HEK293 (cell line): ENCODE data around the gene KCNJ16.

Experiments used
- CTCF ChIA-PET: fragments of 350-600 bp; formaldehyde crosslinking; extraction: SDS; loops from one replicate; lab custom pipeline; 2021; ENCODE audit warnings: antibody characterized with exemption; lab: Yijun Ruan, JAX
- POLR2A ChIA-PET: fragments of 300-600 bp; formaldehyde crosslinking; extraction: SDS; loops from one replicate; lab custom pipeline; 2020; ENCODE audit warnings: antibody characterized with exemption, inconsistent platforms; lab: Yijun Ruan, JAX
- H3K27ac ChIP-seq: fragments of 200-500 bp; sonication (Bioruptor generic); 2 replicates; pipeline ENCODE4 v1.5.1; 2014; ENCODE audit warnings: low read depth, low read length, control low read depth, inconsistent platforms; ENCODE audit errors: extremely low read depth
- H3K36me3 ChIP-seq, 2 experiments: fragments of 200-500 bp in 1 of 2; sonication (Bioruptor generic) in 1 of 2; 1 replicate in 1 of 2; 2 replicates in 1 of 2; pipeline ENCODE4 v1.5.1; 2014 to 2017; ENCODE audit warnings: inconsistent platforms in 2 of 2, low read length in 2 of 2; ENCODE audit not compliant: control insufficient read depth in 2 of 2, insufficient read depth in 1 of 2
- H3K4me1 ChIP-seq: fragments of 200-500 bp; sonication (Bioruptor generic); 2 replicates; pipeline ENCODE4 v1.5.1; 2014; ENCODE audit warnings: mild to moderate bottlenecking, low read length, inconsistent platforms; ENCODE audit not compliant: control insufficient read depth, insufficient read depth
- H3K4me3 ChIP-seq: 2 replicates; pipeline ENCODE4 v1.5.1; 2011; ENCODE audit warnings: low read depth, mild to moderate bottlenecking, control low read depth, low read length, moderate library complexity
- H3K9me3 ChIP-seq: fragments of 200-500 bp; sonication (Bioruptor generic); 2 replicates; pipeline ENCODE4 v1.5.1; 2014; ENCODE audit warnings: low read depth, low read length, inconsistent platforms; ENCODE audit not compliant: control insufficient read depth, insufficient read depth
- GLI4 ChIP-seq: fragments of 450-650 bp; formaldehyde crosslinking; IDR thresholded peaks from 2 replicates; pipeline ENCODE4 v1.5.1; 2016; ENCODE audit warnings: missing biosample characterization, missing genetic modification characterization
- KLF7 ChIP-seq: fragments of 450-650 bp; formaldehyde crosslinking; IDR thresholded peaks from 2 replicates; pipeline ENCODE4 v1.5.1; 2016; ENCODE audit warnings: missing biosample characterization, missing genetic modification characterization, borderline replicate concordance
- REPIN1 ChIP-seq: fragments of 450-650 bp; formaldehyde crosslinking; IDR thresholded peaks from 2 replicates; pipeline ENCODE4 v1.5.1; 2017; ENCODE audit warnings: missing biosample characterization, missing genetic modification characterization, low read depth
- SCRT2 ChIP-seq: fragments of 450-650 bp; formaldehyde crosslinking; IDR thresholded peaks from 2 replicates; pipeline ENCODE4 v1.5.1; 2016; ENCODE audit warnings: missing biosample characterization, missing genetic modification characterization
- SP7 ChIP-seq: fragments of 450-650 bp; formaldehyde crosslinking; IDR thresholded peaks from 2 replicates; pipeline ENCODE4 v1.5.1; 2016; ENCODE audit warnings: missing biosample characterization, missing genetic modification characterization
- ZNF140 ChIP-seq: fragments of 450-650 bp; formaldehyde crosslinking; IDR thresholded peaks from 2 replicates; pipeline ENCODE4 v1.5.1; 2016; ENCODE audit warnings: missing biosample characterization, missing genetic modification characterization
- ZNF174 ChIP-seq: fragments of 450-650 bp; formaldehyde crosslinking; IDR thresholded peaks from 2 replicates; pipeline ENCODE4 v1.5.0; 2017; ENCODE audit warnings: missing biosample characterization, mild to moderate bottlenecking, missing genetic modification characterization
- ZNF211 ChIP-seq: fragments of 450-650 bp; formaldehyde crosslinking; IDR thresholded peaks from 2 replicates; pipeline ENCODE4 v1.5.1; 2016; ENCODE audit warnings: low read depth, missing biosample characterization, missing genetic modification characterization
- ZNF23 ChIP-seq: fragments of 450-650 bp; formaldehyde crosslinking; IDR thresholded peaks from 2 replicates; pipeline ENCODE4 v1.5.1; 2016; ENCODE audit warnings: missing biosample characterization, missing genetic modification characterization, borderline replicate concordance
- ZNF341 ChIP-seq: fragments of 450-650 bp; formaldehyde crosslinking; IDR thresholded peaks from 2 replicates; pipeline ENCODE4; 2016; ENCODE audit warnings: low read depth, missing biosample characterization, missing genetic modification characterization
- ZNF366 ChIP-seq: fragments of 450-650 bp; formaldehyde crosslinking; conservative IDR thresholded peaks from 2 replicates; pipeline ENCODE4 v1.5.1; 2016; ENCODE audit warnings: missing biosample characterization, missing genetic modification characterization
- ZNF433 ChIP-seq: fragments of 450-650 bp; formaldehyde crosslinking; IDR thresholded peaks from 2 replicates; pipeline ENCODE4 v1.5.1; 2016; ENCODE audit warnings: missing biosample characterization, missing genetic modification characterization, low read depth
- ZNF48 ChIP-seq: fragments of 450-650 bp; formaldehyde crosslinking; IDR thresholded peaks from 2 replicates; pipeline ENCODE4 v1.5.1; 2016; ENCODE audit warnings: missing biosample characterization, missing genetic modification characterization
- ZNF514 ChIP-seq: fragments of 450-650 bp; formaldehyde crosslinking; IDR thresholded peaks from 2 replicates; pipeline ENCODE4 v1.5.1; 2016; ENCODE audit warnings: missing biosample characterization, missing genetic modification characterization
- ZNF626 ChIP-seq: fragments of 450-650 bp; sonication (Bioruptor Pico); formaldehyde crosslinking; IDR thresholded peaks from 2 replicates; pipeline ENCODE4 v1.5.1; 2018; ENCODE audit warnings: missing biosample characterization, missing genetic modification characterization, inconsistent platforms
- ZNF785 ChIP-seq: fragments of 450-650 bp; formaldehyde crosslinking; IDR thresholded peaks from 2 replicates; pipeline ENCODE4 v1.5.1; 2016; ENCODE audit warnings: missing biosample characterization, missing genetic modification characterization
- TF ChIP-seq, protein P1 (sequence below): fragments of 450-650 bp; formaldehyde crosslinking; IDR thresholded peaks from 2 replicates; pipeline ENCODE4 v1.5.1; 2016; ENCODE audit warnings: missing biosample characterization, missing genetic modification characterization
- TF ChIP-seq, protein P2 (sequence below): fragments of 450-650 bp; formaldehyde crosslinking; IDR thresholded peaks from 2 replicates; pipeline ENCODE4 v1.5.1; 2016; ENCODE audit warnings: missing biosample characterization, missing genetic modification characterization
- TF ChIP-seq, protein P3 (sequence below): fragments of 450-650 bp; formaldehyde crosslinking; IDR thresholded peaks from 2 replicates; pipeline ENCODE4 v1.5.1; 2016; ENCODE audit warnings: missing biosample characterization, missing genetic modification characterization
- TF ChIP-seq, protein P4 (sequence below): fragments of 450-650 bp; formaldehyde crosslinking; IDR thresholded peaks from 2 replicates; pipeline ENCODE4 v1.5.1; 2017; ENCODE audit warnings: missing biosample characterization, missing genetic modification characterization
- TF ChIP-seq, protein P5 (sequence below): fragments of 450-650 bp; formaldehyde crosslinking; IDR thresholded peaks from 2 replicates; pipeline ENCODE4 v1.5.1; 2016; ENCODE audit warnings: missing biosample characterization, missing genetic modification characterization
- TF ChIP-seq, protein P6 (sequence below): fragments of 450-650 bp; formaldehyde crosslinking; IDR thresholded peaks from 2 replicates; pipeline ENCODE4 v1.5.1; 2016; ENCODE audit warnings: missing biosample characterization, missing genetic modification characterization
- TF ChIP-seq, protein P7 (sequence below): fragments of 450-650 bp; formaldehyde crosslinking; IDR thresholded peaks from 2 replicates; pipeline ENCODE4 v1.5.1; 2016; ENCODE audit warnings: missing biosample characterization, missing genetic modification characterization

Gene KCNJ16

DNA sequence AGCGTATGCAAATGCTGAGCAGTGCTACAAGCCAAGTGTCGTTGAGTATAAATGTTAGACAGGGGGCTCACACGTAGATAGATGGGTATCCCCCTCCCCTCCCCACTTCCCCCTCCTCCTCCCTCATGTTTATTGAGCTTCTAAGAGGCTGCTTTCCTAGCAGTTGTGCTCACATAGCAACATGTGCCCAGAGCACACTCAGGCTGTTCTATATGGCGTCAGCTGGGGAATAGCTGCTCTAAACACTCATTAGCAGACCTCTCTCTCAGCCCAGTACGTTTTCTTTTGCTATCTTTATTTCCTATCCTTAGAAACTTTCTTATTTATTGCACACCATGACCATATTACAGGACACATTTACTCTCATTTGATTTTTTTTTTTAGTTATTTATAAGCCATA is 96.1 kb downstream of the KCNJ16 start (continued):
- TF ChIP-seq SCRT2 (peak; percentile 70), ZNF48 (no peak), ZNF341 (tag by site-specific recombination) (0 out of 2 replicates have a peak, but pooled peaks have one; percentile 37)
- TF ChIP-seq, protein P1, sequence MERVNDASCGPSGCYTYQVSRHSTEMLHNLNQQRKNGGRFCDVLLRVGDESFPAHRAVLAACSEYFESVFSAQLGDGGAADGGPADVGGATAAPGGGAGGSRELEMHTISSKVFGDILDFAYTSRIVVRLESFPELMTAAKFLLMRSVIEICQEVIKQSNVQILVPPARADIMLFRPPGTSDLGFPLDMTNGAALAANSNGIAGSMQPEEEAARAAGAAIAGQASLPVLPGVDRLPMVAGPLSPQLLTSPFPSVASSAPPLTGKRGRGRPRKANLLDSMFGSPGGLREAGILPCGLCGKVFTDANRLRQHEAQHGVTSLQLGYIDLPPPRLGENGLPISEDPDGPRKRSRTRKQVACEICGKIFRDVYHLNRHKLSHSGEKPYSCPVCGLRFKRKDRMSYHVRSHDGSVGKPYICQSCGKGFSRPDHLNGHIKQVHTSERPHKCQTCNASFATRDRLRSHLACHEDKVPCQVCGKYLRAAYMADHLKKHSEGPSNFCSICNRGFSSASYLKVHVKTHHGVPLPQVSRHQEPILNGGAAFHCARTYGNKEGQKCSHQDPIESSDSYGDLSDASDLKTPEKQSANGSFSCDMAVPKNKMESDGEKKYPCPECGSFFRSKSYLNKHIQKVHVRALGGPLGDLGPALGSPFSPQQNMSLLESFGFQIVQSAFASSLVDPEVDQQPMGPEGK: no peak
- TF ChIP-seq, protein P2, sequence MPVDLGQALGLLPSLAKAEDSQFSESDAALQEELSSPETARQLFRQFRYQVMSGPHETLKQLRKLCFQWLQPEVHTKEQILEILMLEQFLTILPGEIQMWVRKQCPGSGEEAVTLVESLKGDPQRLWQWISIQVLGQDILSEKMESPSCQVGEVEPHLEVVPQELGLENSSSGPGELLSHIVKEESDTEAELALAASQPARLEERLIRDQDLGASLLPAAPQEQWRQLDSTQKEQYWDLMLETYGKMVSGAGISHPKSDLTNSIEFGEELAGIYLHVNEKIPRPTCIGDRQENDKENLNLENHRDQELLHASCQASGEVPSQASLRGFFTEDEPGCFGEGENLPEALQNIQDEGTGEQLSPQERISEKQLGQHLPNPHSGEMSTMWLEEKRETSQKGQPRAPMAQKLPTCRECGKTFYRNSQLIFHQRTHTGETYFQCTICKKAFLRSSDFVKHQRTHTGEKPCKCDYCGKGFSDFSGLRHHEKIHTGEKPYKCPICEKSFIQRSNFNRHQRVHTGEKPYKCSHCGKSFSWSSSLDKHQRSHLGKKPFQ: no peak

DNA sequence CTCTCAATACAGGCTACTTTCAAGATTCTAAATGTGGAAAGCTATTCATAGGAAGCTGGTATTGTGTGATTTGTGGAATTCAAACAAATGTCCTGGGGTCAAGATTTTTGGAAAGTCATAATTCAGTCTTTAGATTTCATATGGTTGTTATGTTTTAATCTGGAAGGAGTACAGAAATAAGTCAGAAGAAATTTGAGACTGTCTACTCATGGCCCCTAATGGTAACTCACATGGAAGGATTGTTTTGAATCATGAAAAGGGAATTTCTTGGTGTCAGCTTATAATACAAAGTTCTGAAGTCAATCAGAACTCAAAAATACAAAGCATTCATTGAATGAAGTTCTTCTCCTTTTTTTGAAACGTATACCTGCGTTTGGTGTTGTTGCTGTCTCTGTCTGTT is 97.4 kb downstream of the KCNJ16 start:
- Histone ChIP-seq H3K9me3 (no peaks in the 10 kb centered on the region), H3K4me1 (peaks cover 12% of the 10 kb centered on the region), H3K36me3 (peaks cover 3 to 13% of the 10 kb centered on the region in 2 experiments; a peak in 1 of 3 replicates), H3K27ac (no peak overlapping the region), H3K4me3 (no peak overlapping the region)
- TF ChIP-seq, protein P3, sequence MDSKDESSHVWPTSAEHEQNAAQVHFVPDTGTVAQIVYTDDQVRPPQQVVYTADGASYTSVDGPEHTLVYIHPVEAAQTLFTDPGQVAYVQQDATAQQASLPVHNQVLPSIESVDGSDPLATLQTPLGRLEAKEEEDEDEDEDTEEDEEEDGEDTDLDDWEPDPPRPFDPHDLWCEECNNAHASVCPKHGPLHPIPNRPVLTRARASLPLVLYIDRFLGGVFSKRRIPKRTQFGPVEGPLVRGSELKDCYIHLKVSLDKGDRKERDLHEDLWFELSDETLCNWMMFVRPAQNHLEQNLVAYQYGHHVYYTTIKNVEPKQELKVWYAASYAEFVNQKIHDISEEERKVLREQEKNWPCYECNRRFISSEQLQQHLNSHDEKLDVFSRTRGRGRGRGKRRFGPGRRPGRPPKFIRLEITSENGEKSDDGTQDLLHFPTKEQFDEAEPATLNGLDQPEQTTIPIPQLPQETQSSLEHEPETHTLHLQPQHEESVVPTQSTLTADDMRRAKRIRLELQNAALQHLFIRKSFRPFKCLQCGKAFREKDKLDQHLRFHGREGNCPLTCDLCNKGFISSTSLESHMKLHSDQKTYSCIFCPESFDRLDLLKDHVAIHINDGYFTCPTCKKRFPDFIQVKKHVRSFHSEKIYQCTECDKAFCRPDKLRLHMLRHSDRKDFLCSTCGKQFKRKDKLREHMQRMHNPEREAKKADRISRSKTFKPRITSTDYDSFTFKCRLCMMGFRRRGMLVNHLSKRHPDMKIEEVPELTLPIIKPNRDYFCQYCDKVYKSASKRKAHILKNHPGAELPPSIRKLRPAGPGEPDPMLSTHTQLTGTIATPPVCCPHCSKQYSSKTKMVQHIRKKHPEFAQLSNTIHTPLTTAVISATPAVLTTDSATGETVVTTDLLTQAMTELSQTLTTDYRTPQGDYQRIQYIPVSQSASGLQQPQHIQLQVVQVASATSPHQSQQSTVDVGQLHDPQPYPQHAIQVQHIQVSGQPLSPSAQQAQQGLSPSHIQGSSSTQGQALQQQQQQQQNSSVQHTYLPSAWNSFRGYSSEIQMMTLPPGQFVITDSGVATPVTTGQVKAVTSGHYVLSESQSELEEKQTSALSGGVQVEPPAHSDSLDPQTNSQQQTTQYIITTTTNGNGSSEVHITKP (tag by site-specific recombination): no peak
- TF ChIP-seq, protein P4, sequence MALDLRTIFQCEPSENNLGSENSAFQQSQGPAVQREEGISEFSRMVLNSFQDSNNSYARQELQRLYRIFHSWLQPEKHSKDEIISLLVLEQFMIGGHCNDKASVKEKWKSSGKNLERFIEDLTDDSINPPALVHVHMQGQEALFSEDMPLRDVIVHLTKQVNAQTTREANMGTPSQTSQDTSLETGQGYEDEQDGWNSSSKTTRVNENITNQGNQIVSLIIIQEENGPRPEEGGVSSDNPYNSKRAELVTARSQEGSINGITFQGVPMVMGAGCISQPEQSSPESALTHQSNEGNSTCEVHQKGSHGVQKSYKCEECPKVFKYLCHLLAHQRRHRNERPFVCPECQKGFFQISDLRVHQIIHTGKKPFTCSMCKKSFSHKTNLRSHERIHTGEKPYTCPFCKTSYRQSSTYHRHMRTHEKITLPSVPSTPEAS (tag by site-specific recombination): no peak
- TF ChIP-seq ZNF626 (tag by site-specific recombination) (no peak), GLI4 (no peak), ZNF433 (no peak), ZNF23 (tag by site-specific recombination) (no peak), ZNF366 (tag by site-specific recombination) (no peak), SP7 (tag by site-specific recombination) (no peak), KLF7 (tag by site-specific recombination) (no peak), REPIN1 (tag by site-specific recombination) (no peak), ZNF174 (no peak), ZNF211 (tag by site-specific recombination) (no peak), ZNF514 (tag by site-specific recombination) (no peak), ZNF785 (tag by site-specific recombination) (no peak), ZNF140 (tag by site-specific recombination) (no peak)
- TF ChIP-seq, protein P5, sequence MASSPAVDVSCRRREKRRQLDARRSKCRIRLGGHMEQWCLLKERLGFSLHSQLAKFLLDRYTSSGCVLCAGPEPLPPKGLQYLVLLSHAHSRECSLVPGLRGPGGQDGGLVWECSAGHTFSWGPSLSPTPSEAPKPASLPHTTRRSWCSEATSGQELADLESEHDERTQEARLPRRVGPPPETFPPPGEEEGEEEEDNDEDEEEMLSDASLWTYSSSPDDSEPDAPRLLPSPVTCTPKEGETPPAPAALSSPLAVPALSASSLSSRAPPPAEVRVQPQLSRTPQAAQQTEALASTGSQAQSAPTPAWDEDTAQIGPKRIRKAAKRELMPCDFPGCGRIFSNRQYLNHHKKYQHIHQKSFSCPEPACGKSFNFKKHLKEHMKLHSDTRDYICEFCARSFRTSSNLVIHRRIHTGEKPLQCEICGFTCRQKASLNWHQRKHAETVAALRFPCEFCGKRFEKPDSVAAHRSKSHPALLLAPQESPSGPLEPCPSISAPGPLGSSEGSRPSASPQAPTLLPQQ (tag by site-specific recombination): no peak
- TF ChIP-seq, protein P6, sequence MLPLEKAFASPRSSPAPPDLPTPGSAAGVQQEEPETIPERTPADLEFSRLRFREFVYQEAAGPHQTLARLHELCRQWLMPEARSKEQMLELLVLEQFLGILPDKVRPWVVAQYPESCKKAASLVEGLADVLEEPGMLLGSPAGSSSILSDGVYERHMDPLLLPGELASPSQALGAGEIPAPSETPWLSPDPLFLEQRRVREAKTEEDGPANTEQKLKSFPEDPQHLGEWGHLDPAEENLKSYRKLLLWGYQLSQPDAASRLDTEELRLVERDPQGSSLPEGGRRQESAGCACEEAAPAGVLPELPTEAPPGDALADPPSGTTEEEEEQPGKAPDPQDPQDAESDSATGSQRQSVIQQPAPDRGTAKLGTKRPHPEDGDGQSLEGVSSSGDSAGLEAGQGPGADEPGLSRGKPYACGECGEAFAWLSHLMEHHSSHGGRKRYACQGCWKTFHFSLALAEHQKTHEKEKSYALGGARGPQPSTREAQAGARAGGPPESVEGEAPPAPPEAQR (tag by site-specific recombination): no peak
- TF ChIP-seq, protein P7, sequence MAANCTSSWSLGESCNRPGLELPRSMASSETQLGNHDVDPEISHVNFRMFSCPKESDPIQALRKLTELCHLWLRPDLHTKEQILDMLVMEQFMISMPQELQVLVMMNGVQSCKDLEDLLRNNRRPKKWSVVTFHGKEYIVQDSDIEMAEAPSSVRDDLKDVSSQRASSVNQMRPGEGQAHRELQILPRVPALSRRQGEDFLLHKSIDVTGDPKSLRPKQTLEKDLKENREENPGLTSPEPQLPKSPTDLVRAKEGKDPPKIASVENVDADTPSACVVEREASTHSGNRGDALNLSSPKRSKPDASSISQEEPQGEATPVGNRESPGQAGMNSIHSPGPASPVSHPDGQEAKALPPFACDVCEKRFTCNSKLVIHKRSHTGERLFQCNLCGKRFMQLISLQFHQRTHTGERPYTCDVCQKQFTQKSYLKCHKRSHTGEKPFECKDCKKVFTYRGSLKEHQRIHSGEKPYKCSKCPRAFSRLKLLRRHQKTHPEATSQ (tag by site-specific recombination): no peak
- ChIA-PET CTCF (interaction anchor here (0.5 to 1.1 kb wide), 5 partner anchors 117 to 1261 kb away, joined by 3 to 4 read pairs (median 3); no protein-coding TSS in a partner anchor), POLR2A (interaction anchor here (0.7 kb wide), 1 partner anchor 608 kb away, joined by 6 read pairs; no protein-coding TSS in a partner anchor)
